GM12874 (cell line): ENCODE measurements around the gene CSPG4.

Experiments
- TF ChIP-seq, protein P1 (sequence below): IDR thresholded peaks from 2 replicates; pipeline ENCODE4 v1.5.1; 2011; ENCODE audit warnings: low read depth, mild to moderate bottlenecking, control low read depth, low read length, moderate library complexity; ENCODE audit not compliant: insufficient read depth

The CSPG4 gene

DNA sequence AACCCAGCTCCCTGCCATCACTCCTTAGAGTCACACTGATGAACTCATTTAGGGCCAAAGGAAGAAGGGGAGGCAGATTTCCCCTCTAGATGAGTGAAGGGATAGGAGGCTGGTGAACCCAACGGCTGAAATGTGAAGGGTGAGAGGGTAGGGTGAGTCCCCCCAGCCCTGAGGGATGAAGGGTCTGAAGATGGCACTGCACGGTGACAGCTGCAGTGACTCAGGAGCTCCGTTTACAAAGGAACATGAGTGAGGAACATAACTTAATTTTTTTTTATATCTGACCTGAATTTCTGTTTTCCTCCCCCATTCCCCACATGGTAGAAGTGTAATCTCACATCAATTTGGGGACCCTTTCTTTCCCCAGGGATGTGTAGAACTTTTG is 50.9 kb downstream of the CSPG4 start:
- TF ChIP-seq, protein P1, sequence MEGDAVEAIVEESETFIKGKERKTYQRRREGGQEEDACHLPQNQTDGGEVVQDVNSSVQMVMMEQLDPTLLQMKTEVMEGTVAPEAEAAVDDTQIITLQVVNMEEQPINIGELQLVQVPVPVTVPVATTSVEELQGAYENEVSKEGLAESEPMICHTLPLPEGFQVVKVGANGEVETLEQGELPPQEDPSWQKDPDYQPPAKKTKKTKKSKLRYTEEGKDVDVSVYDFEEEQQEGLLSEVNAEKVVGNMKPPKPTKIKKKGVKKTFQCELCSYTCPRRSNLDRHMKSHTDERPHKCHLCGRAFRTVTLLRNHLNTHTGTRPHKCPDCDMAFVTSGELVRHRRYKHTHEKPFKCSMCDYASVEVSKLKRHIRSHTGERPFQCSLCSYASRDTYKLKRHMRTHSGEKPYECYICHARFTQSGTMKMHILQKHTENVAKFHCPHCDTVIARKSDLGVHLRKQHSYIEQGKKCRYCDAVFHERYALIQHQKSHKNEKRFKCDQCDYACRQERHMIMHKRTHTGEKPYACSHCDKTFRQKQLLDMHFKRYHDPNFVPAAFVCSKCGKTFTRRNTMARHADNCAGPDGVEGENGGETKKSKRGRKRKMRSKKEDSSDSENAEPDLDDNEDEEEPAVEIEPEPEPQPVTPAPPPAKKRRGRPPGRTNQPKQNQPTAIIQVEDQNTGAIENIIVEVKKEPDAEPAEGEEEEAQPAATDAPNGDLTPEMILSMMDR, result no peak

DNA sequence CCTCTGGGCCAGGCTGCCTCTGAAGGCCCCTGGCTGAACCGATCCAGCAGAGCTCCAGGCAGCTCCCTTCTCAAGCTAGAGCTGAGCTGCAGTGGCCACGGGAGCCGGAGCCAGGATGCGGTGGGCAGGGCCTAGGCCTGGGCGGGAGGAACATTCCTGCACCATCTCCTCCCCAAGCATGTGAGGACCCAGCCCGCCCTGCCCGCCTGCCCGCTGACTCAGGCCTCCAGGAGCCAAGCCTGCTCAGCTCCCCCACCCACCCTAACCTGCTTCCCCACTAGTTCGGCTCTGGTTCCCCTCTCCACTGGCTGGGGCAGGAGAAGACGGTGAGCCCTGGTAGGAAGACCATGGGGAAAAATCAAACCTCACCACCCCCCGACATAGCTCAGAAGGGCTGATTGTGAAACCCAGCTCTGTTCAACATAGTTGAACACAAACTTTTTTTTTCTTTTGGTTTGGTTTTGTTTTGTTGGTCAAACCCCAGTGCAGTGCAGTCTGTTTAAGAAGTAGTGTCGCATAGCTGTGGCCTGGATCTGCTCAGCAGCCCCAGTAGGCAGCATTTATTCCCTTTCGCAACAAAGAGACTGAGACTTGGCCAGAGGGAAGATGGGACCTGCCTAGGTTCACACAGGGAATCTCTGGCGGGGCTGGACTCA is 51.4 kb downstream of the CSPG4 start:
- TF ChIP-seq, protein P1, result no peak

DNA sequence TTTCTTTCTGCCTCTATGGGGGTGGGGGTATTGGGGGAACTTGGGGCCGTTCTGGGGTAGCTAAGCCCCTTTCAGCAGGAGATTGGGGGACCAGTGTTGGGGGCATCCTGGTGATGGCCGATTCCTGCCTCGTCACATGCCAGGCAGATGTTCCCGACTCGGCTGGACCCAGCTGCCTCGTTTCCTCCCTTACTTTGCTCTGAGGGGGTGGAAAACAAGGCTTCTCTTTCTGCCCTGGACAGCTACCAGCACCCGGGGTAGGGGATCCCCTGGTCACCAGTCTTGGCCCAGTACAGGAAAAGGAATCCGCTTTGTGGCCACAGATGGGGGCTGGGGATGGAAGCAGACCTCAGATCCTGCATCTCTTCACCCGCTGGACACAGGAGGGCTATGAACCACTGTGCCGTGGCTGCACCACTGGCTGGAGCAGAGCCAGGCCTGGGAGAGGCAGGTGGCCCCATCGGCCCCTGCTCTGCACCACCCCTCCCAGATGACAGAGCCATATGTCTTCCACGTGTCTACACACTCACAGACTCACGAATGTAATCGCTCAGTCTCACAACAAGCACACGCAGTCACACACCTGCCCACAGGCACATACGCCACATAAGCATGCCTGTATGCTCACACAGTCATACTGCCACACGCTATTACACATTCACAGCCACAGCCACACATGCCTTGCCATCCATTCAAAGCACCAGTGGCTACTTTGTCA is 52.6 kb downstream of the CSPG4 start:
- TF ChIP-seq, protein P1, result no peak

DNA sequence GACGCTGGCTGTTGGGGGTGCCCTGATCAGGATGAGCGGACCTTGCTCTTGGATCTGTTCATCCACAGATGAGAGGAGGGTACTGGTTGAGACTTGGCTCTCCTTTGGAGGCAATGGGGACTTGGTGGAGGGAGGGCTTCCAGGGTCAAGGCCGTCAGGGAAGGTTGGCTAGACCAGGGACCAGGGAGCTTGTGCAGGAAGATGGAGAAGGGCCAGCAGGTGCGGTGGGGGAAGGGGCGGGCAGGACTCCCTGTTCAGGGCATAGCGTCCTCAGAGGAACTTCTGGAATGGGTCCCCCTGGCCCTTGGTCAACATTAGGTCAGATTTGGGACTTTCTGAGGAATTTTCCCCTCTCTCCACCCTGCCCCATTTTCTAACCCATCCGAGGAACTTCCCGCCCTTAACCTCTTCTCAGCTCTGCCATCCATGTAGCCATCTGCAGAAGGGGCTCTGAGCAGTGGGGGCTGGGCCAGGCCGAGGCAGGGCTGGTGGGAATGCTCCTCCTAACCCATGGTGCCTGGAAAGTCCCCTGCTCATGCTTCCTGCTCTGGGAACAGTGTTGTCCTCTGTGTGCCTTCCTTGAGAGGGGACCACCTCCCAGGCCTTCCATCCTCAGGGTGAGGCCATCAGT is 53.4 kb downstream of the CSPG4 start:
- TF ChIP-seq, protein P1, result no peak

DNA sequence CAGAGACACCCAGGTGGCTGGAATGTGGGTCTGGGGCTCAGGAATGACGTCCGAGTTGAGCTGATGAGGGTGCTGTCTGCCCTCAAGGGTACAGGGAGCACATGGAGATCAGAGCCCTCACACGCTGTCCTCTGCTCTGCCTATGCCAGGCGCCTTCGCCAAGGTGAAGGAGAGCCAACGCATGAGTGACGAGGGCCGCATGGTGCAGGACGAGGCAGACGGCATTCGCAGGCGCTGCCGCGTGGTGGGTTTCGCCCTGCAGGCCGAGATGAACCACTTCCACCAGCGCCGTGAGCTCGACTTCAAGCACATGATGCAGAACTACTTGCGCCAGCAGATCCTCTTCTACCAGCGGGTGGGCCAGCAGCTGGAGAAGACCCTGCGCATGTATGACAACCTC is 55.8 kb downstream of the CSPG4 start:
- TF ChIP-seq, protein P1, result no peak

DNA sequence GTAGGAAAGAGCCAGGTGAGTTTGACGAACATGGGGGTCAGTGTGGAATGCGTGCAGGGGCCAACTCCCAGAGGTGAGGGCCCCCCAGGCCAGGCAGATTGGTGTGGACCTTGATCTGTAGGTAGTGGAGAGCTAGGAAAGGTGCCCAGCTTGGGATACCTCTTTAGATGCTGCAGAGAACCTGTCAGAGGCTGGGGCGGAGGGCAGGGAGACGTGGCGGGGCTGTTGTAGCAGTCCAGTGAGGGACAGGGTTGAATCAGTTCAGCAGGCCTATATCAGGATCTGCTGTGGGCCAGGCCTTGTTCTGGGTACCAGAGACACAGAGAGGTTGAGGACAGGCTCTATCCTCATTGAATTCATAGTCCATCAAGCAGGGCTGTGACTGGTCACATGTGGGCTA is 56.3 kb downstream of the CSPG4 start:
- TF ChIP-seq, protein P1, result no peak

DNA sequence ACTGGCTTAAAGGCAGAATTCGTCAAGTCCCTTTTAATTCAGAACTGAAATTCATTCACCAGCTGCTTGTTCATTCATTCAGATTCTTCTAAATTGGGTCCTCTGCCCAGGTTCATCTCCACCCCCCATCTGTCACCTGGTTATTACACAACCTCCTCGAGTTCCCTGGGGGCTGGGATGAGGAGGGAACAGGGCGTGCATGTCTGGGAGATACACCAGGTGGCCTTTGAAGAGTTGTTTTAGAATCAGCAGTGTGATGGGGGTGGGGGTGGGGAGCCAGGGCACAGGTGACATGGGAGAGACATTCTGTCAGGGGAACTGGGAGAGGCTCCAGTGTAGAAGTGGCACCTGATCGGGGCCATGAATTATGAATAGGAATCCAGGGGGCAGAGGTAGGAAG is 56.7 kb downstream of the CSPG4 start:
- TF ChIP-seq, protein P1, result no peak
